HG03196 (cell line): ENCODE results near the gene DOHH.
"Not testable (repeated sequence)": the region's sequence is repeated elsewhere in the genome, so short reads cannot be mapped to it uniquely, and the experiment has no call there.

Source experiments
- ATAC-seq: cut with Tn5 transposase; IDR thresholded peaks from one replicate; pipeline ENCODE4 v1.9.1; 2021; ENCODE audit not compliant: unreplicated experiment

DOHH gene

GRCh38 chr19:3462991-3463713 lies 37.3 kb downstream of the DOHH start:
- ATAC-seq, result no peak

- no peak for ATAC-seq
Measured at GRCh38 chr19:3459965-3460582, 40.4 kb downstream of the DOHH start.

GRCh38 chr19:3459089-3459881 lies 41.2 kb downstream of the DOHH start:
- no peak for ATAC-seq

GRCh38 chr19:3458229-3459088 lies 42.0 kb downstream of the DOHH start:
- ATAC-seq, result no peak

GRCh38 chr19:3457528-3458228 lies 42.8 kb downstream of the DOHH start:
- no peak for ATAC-seq

- no peak for ATAC-seq
Measured at GRCh38 chr19:3456925-3457527, 43.4 kb downstream of the DOHH start.

GRCh38 chr19:3455960-3456601 lies 44.4 kb downstream of the DOHH start:
- no peak for ATAC-seq

- ATAC-seq, result no peak
Measured at GRCh38 chr19:3455393-3455955, 45.0 kb downstream of the DOHH start.

GRCh38 chr19:3454656-3455392 lies 45.6 kb downstream of the DOHH start:
- ATAC-seq, result no peak

- ATAC-seq, result no peak
Measured at GRCh38 chr19:3453840-3454239, 46.6 kb downstream of the DOHH start.

GRCh38 chr19:3452942-3453214 lies 47.6 kb downstream of the DOHH start:
- ATAC-seq, result not testable (repeated sequence)

- ATAC-seq, result no peak
Measured at GRCh38 chr19:3452171-3452941, 48.1 kb downstream of the DOHH start.

GRCh38 chr19:3451451-3451866 lies 49.0 kb downstream of the DOHH start:
- ATAC-seq, result no peak

GRCh38 chr19:3450796-3451411 lies 49.6 kb downstream of the DOHH start:
- ATAC-seq, result no peak

GRCh38 chr19:3448616-3449334 lies 51.7 kb downstream of the DOHH start:
- ATAC-seq, result no peak

GRCh38 chr19:3446657-3447056 lies 53.8 kb downstream of the DOHH start:
- not testable (repeated sequence) for ATAC-seq

GRCh38 chr19:3444695-3445234 lies 55.7 kb downstream of the DOHH start:
- no peak for ATAC-seq
